Fibroblast of upper back skin (primary cell): ENCODE data around the gene PRKG1.
A peak's percentile ranks its signal among the peaks of the same experiment; 100 is the strongest.
"Not testable (repeated sequence)": the region's sequence is repeated elsewhere in the genome, so short reads cannot be mapped to it uniquely, and the experiment has no call there.

ENCODE experiments used
- DNase-seq: peaks from one replicate; pipeline ENCODE4 v3.0.0-alpha.2; 2013

Gene PRKG1

GRCh38 chr10:51341745-51342144 is 267.5 kb downstream of the PRKG1 start:
- DNase-seq: not testable (repeated sequence)

DNA sequence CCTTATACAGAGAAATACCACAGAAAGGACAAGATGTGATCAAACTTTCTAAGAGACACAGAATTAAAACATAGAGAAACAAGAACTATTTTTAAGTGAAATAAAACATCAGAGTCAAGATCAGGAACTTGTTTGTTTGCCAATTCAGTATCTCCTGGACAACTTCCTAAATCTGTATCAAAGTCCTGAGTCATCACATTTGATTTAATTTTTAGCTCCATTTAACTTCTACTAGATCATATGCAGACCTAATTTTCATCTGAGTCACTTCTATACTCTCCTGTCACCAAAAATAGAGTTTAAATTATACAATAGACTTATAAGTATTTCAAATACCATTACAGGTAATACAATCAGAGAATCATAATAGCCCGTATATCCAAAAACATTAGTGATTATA is 268.1 kb downstream of the PRKG1 start:
- DNase-seq: no peak

GRCh38 chr10:51343391-51343790 is 269.1 kb downstream of the PRKG1 start:
- DNase-seq: no peak

DNA sequence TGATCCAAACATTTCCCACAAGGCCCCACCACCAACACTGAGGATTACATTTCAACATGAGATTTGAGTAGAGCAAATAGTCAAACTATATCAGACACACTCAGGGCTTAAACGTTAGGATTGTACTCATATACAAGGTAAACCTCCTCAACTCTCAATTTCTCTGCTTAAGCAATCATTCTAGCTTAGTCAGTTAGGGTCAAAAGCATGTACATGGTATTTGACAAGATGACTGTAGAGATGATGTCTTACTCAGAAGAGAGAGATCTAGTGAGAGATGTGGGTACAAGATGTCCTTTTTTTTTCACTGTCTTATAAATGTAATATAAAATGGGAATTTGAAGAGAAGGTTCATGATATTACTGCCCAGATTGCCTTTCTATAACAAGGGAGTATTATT is 270.1 kb downstream of the PRKG1 start:
- DNase-seq: no peak

- no peak for DNase-seq
Observed at GRCh38 chr10:51348622-51349021, 274.3 kb downstream of the PRKG1 start.

DNA sequence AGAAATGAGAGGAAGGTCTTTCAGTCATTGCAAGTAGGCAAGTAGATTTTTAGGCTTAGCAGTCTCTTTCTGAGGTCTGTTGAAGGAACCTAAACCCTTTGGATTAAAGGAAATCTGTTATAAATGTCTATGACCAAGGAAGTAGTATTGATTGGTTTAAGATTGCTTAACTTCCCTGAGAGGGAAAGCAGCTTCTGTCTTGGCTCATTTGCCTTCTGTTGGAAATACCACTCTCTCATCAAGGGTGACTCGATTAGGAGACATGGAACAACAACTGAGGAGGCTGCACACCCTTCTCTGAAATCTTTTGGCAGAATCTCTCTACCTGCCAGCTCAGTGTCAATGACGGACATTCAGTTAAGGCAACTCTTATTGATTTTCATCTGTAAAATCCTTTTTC is 282.9 kb downstream of the PRKG1 start:
- no peak for DNase-seq

- DNase-seq: no peak
Observed at GRCh38 chr10:51358227-51358626, 283.9 kb downstream of the PRKG1 start.

GRCh38 chr10:51363415-51363814 is 289.1 kb downstream of the PRKG1 start:
- no peak for DNase-seq

DNA sequence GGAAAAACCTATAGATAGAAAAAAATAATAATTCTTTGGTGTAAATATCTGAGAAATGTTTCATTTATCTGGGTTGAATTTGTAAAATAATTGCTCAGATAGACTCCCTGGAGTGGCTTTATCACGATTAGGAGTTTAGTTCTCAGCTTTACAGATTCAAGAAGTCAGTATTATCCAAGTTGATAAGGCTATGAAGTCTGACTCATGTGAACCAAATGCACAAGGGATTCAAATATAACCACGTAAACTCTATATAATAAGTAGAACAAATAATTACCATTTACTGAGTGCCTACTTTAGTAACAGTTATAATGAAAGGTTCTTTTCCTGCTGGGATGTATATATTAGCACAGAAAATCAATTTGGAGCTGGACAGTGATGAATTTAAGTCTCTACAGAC is 290.4 kb downstream of the PRKG1 start:
- no peak for DNase-seq

DNA sequence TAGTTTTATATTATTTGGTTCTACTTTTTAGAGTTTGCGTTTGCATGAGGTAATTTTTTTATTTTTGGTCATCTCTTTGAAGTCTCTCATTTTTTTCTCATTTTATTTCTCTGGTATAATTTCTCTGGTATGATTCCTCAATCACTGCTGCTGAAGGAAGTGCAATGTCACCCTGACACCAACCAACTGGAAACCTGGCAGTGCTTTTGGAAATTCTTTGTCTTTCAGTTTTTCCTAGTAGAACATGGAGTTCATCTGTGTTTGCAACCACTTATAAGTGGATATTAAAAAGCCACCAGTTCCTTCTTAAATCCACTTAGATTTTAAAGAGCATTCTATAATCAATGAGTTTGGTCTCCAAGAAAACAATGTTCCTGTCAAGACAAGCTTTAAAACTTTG is 291.8 kb downstream of the PRKG1 start:
- DNase-seq: no peak

DNA sequence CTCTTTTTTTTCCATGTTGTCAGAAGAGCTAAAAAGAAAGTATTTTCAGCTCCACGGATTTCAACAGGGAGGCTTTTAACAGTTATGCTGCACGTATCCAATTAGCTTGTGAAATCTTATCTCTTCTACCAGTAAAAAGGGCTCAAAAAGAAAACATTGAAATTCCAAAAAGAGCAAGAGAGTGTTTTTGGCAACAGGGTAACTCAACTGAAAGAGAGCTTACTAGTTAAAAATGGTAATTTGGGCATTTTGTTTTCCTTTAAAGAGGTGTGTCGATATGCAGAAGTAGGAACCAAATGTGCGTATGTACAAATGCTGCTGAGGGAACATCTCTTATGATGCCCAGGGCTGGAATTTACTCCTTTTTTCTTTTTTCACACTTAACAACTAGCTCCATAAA is 292.8 kb downstream of the PRKG1 start:
- DNase-seq: no peak

GRCh38 chr10:51367694-51368093 is 293.4 kb downstream of the PRKG1 start:
- DNase-seq: no peak

DNA sequence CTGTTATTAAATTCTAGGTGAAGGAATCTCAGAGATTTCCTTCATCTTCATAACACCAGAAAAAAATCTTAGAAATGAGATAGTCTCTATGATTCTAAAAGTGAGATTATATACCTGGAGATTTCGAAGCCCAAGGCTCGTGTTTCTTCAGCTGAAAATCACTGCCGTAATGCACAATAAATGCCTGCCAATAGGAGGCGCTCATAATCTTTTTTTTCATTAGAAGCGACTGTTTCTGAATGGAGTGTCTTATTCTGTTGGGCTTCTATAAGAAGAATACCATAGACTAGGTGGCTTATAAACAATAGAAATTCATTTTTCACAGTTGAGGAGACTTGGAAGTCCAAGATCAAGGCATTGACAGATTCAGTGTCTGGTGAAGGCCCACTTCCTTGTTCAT is 294.7 kb downstream of the PRKG1 start:
- no peak for DNase-seq

GRCh38 chr10:51369903-51370302 is 295.6 kb downstream of the PRKG1 start:
- DNase-seq: peak; percentile 63

DNA sequence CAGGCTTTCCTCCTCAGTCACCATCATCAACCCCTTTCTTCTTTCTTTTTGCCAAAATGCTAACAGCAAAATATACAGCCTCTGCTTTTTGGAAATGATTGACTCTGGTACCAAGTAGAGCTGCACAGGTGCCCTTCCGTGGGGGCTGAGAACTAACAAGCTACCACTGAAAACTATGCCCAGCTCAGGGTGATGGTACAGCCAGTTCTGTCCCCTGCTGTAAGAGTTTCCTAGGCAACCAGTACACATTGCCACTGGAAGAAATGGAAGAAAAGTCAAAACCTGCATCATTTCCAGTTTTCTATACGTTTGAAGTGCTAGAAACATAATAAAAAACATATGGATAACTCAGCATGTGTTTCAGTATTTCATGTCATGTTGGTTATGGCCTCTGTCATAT is 297.5 kb downstream of the PRKG1 start:
- DNase-seq: no peak

- no peak for DNase-seq
Observed at GRCh38 chr10:51375790-51376189, 301.5 kb downstream of the PRKG1 start.

DNA sequence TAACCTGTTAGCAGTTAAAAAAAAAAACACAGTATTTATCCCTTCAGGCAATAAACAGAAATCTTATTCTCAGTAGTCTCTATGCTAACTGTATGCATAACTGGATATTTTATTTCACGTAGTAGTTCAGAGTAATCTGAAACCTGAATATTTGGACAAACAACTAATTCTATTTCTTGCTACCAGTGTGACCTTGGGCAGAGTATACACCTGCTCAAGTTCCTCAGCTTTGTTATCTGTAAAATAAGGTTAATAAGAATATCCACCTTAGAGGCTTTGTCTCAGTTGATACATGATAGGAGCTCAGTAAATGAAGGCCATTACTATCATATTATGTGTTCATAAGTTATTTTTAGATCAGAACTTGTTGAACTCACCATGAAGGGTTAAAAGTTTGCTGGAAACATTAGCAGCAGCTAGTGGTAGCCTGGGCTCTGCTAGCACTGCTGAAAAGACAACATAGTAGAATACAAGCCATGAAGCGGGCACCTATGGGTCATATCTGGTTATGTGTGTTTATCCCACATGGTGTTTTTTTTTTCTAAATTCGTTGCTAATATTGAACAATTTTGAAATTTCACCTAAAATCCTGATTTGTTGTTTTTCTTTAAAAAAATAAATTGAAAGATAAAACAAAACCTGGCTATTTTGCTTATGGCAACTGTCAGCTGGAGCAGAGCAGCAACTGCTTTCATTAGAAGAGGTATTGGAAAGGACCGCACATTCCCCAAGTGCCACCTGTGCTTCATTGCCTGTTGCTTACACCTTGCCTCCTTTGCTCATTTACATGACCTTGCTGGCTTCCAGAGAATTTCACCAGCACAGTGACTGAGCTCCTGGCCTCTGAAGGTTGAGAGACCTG is 303.0 kb downstream of the PRKG1 start:
- no peak for DNase-seq

GRCh38 chr10:51377932-51378599 is 303.8 kb downstream of the PRKG1 start:
- DNase-seq: peak; percentile 9

DNA sequence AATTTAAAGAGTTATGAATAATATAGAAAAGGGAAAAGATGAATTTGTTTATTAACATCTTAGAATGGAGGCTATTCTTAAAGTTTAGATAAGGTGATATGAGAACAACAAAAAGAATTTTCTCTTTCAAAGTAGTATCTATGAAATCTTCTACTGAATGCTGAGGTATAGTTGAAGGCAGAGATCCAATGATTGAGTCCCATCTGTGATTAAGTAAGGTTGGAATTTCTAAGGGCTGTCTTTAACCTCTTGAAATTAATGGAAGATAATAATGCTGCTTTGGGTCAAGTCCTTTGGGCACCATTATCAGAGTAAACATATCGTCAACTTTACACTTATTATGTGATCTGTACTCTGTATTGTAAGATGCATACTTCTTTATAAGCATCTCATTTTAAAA is 307.9 kb downstream of the PRKG1 start:
- no peak for DNase-seq

GRCh38 chr10:51384971-51385370 is 310.7 kb downstream of the PRKG1 start:
- no peak for DNase-seq

DNA sequence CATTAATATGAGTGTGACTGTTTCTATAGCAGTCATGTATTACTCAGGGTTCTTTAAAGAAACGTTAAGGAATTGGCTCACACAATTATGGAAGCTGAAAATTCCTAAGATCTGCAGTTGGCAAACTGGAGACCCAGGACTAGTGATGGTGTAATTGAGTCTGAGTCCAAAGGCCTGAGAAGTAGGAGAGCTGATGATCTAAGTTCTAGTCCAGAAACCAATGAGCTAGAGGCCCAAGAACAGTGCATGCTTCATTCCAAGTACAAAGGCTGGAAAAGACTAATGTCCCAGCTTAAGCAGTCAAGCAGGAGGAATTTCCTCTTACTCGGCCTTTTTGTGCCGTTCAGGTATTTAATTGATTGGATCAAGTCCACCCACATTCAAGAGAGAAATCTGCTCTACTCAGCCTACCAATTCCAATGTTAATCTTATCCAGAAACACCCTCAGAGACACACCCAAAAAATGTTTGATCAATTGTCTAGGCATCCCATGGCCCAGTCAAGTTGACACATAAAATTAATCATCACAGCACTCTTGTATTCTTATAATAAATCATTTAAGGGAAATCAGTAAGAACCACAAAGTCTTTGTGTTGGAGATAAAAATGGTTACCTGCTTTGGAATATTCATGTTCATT is 312.1 kb downstream of the PRKG1 start:
- peak; percentile 46 for DNase-seq

- DNase-seq: peak; percentile 100
Observed at GRCh38 chr10:51389415-51390321, 315.4 kb downstream of the PRKG1 start.

DNA sequence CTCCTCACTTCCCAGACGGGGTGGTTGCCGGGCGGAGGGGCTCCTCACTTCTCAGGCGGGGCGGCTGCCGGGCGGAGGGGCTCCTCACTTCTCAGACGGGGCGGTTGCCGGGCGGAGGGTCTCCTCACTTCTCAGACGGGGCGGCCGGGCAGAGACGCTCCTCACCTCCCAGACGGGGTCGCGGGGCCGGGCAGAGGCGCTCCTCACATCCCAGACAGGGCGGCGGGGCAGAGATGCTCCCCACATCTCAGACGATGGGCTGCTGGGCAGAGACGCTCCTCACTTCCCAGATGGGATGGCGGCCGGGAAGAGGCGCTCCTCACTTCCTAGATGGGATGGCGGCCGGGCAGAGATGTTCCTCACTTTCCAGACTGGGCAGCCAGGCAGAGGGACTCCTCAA is 318.7 kb downstream of the PRKG1 start:
- not testable (repeated sequence) for DNase-seq
